ENCODE measurements around the gene SPINK8.
A peak's percentile ranks its signal among the peaks of the same experiment; 100 is the strongest.
"Not testable (repeated sequence)": the region's sequence is repeated elsewhere in the genome, so short reads cannot be mapped to it uniquely, and the experiment has no call there.

Gene SPINK8

GRCh38 chr3:48276911-48277641 lies 56.4 kb downstream of the SPINK8 start:
- no peak for DNase-seq (ENCODE audit: low spot score)

DNA sequence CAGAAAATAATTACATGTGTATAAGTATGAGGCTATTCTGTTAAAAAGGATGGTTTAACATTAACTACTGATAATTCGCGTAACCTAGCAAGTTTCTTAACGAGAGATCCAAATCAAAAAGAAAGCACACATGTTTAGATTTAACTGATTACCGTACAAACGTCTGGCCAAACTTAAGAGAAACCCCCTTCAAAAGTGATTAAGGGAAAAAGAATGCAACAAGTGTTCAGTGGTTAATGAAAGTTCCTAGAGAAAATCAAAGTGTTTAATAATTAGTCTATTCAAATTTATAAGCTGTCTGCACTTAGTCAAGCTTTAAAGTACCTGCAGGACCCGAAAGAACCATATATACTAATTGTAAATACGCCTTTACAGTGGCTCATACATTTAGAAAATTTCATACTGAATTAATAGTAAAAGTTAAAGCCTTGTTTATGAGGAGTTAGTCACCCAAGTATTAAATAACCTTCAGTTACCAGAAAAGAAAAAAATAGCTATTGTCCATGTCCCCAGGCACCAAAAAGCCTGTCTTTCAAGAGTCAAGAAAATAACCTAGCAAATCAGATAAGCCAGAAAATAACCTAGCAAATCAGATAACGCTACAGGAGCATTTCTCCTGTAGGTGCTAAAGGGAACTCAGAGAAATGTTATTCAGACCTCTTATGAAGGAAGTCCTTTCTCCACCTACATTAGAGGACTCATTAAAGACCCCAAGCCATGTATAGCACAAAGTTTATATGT lies 58.0 kb downstream of the SPINK8 start:
- no peak for DNase-seq (ENCODE audit: low spot score)

DNA sequence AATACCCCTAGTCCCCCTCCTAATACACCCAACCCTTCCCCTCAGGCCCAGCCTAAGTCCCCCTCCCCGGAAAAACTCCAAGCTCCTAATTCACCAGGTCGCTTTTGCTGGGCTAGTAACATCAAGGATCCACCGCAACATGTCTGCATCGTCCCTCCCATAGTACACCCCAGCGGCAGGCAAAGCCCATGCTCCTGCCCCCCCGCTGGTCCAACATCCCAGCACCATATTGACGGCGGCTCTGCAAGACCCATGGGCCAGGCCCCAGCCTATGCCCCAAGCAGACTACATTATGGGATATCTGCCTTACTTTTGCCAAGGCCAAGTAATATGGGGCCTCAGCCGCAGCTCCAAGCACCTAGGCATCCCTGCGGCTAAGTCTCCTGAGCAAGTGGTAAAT lies 59.0 kb downstream of the SPINK8 start:
- DNase-seq (ENCODE audit: low spot score): no peak

- peak; percentile 78 for DNase-seq (ENCODE audit: low spot score)
These were observed 59.8 kb downstream of the SPINK8 start for GRCh38 chr3:48273594-48274211.

GRCh38 chr3:48271763-48272498 lies 61.5 kb downstream of the SPINK8 start:
- no peak for DNase-seq (ENCODE audit: low spot score)

GRCh38 chr3:48271223-48271622 lies 62.2 kb downstream of the SPINK8 start:
- not testable (repeated sequence) for DNase-seq (ENCODE audit: low spot score)

DNA sequence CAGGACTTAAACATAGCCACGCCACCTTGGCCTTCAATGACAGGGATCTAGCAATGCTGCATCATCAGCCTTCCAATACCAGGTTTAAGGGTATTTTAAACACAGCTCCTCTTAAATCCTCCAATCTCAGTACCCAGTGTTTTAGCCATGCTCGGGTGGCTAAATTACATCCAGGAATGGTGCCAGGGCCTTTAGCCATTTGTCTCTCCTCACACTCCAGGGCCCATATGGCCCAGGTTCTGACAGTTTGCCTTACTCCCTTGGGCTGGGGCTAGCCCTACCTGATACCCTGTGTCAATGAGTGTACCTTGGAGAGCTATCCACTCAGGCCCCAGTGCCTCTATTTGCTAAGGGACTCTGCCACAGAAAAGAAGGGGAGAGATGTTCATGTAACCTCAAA lies 63.2 kb downstream of the SPINK8 start:
- no peak for DNase-seq (ENCODE audit: low spot score)

GRCh38 chr3:48269592-48269991 lies 63.9 kb downstream of the SPINK8 start:
- no peak for DNase-seq (ENCODE audit: low spot score)

DNA sequence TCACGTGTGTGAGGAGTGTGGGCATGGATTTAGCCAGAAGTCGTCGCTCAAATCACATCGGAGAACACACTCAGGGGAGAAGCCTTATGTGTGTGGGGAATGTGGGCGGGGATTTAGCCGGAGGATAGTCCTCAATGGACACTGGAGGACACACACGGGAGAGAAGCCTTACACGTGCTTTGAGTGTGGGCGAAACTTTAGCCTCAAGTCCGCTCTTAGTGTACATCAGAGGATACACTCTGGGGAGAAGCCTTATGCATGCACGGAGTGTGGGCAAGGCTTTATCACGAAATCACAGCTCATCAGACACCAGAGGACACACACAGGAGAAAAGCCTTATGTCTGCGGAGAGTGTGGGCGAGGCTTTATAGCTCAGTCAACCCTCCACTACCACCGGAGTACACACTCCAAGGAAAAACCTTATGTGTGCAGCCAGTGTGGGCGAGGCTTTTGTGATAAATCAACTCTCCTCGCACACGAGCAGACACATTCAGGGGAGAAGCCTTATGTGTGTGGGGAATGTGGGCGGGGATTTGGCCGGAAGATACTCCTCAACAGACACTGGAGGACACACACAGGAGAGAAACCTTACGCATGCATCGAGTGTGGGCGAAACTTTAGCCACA lies 64.4 kb downstream of the SPINK8 start:
- no peak for DNase-seq (ENCODE audit: low spot score)

GRCh38 chr3:48268381-48268935 lies 65.0 kb downstream of the SPINK8 start:
- DNase-seq (ENCODE audit: low spot score): no peak

- DNase-seq (ENCODE audit: low spot score): no peak
These were observed 65.7 kb downstream of the SPINK8 start for GRCh38 chr3:48267782-48268181.

GRCh38 chr3:48258530-48258929 lies 74.9 kb downstream of the SPINK8 start:
- no peak for DNase-seq (ENCODE audit: low spot score)

All from iPS-NIHi11 (cell line).